Tibial nerve (tissue), 4 donors: ENCODE measurements around the gene INHBC.

ENCODE experiments used
- CTCF ChIP-seq, 5 experiments: fragments of 200-600 bp in 3 of 5; fragments of 450-650 bp in 2 of 5; sonication (generic) in 3 of 5; IDR thresholded peaks; one replicate each; pipeline ENCODE4 v1.5.1; 2016 to 2019; ENCODE audit warnings: antibody characterized with exemption in 5 of 5, mild to moderate bottlenecking in 3 of 5, moderate library complexity in 2 of 5
- EP300 ChIP-seq, 2 donors: sonication (generic); formaldehyde crosslinking; IDR thresholded peaks; one replicate each; pipeline ENCODE4 v1.6.1; 2017; ENCODE audit warnings: antibody characterized with exemption in 2 of 2, mild to moderate bottlenecking in 1 of 2
- POLR2A ChIP-seq, 2 donors: fragments of 450-650 bp; IDR thresholded peaks; one replicate each; pipeline ENCODE4 v1.6.1; 2017; ENCODE audit warnings: antibody characterized with exemption in 2 of 2, mild to moderate bottlenecking in 2 of 2, moderate library complexity in 2 of 2

- TF ChIP-seq CTCF (IDR thresholded peaks at IDR 0.05) (no peak), POLR2A (IDR thresholded peaks at IDR 0.05) (no peak), EP300 (IDR thresholded peaks at IDR 0.05) (no peak)
Measured at GRCh38 chr12:57459750-57460467, 25.3 kb downstream of the INHBC start, which contains the start of gene GLI1.
